SK-N-SH treated with all-trans-retinoic acid at 6 μM for 48 hours (cell line): ENCODE results near the gene RHBDD1.

Experiments
- CSDC2 ChIP-seq: fragments of 250-450 bp; sonication (Bioruptor Pico); IDR thresholded peaks from 2 replicates; pipeline ENCODE4 v1.5.0; 2020; ENCODE audit warnings: mild to moderate bottlenecking, moderate library complexity
- PATZ1 ChIP-seq: fragments of 250-450 bp; sonication (Bioruptor Pico); IDR thresholded peaks from 2 replicates; pipeline ENCODE4 v1.8.0; 2020; ENCODE audit warnings: mild to moderate bottlenecking, moderate library complexity, borderline replicate concordance
- PPARA ChIP-seq: fragments of 250-450 bp; sonication (Bioruptor Pico); IDR thresholded peaks from 2 replicates; pipeline ENCODE4 v1.5.0; 2020; ENCODE audit warnings: mild to moderate bottlenecking, borderline replicate concordance

GRCh38 chr2:226791056-226791486 is 44.8 kb upstream of the RHBDD1 start:
- no peak for TF ChIP-seq PATZ1 (CRISPR knock-in tag)
- no peak for TF ChIP-seq CSDC2 (CRISPR knock-in tag)
- no peak for TF ChIP-seq PPARA (CRISPR knock-in tag)
